H1 (cell line): ENCODE measurements around the gene NOC4L. TPM values are rescaled to one million over a fixed set of nuclear protein-coding genes. Genes with fewer than 3 reads are reported as not detected.

Experiments used
- CTCF ChIA-PET: fragments of 300-600 bp; sonication (Branson Sonifier 250); formaldehyde crosslinking; loops from one replicate; lab custom pipeline; 2021; ENCODE audit not compliant: partially characterized antibody; lab: Charles Lee
- POLR2A ChIA-PET: fragments of 300-600 bp; sonication (Branson Sonifier 250); formaldehyde crosslinking; loops from one replicate; lab custom pipeline; 2021; ENCODE audit warnings: inconsistent platforms; ENCODE audit not compliant: partially characterized antibody; lab: Charles Lee
- DNase-seq, 2 experiments: peaks; one replicate each; pipeline versions ENCODE4 v3.0.0 to v3.0.0-alpha.2; 2010 to 2022; ENCODE audit warnings: low spot score in 2 of 2, low read depth in 1 of 2, mixed read lengths in 1 of 2
- FAIRE-seq: peaks from 2 replicates; lab custom pipeline; 2011; peaks lifted over from hg19 to GRCh38; lab: Jason Lieb, UNC
- H2AFZ ChIP-seq: 2 replicates; pipeline ENCODE4 v1.8.1; 2012; ENCODE audit warnings: low read length, inconsistent platforms
- H2AK5ac ChIP-seq: 2 replicates; pipeline ENCODE4 v1.6.1; 2013; ENCODE audit warnings: low read depth, low read length
- H2BK120ac ChIP-seq: replicated peaks from 2 replicates; pipeline ENCODE3; 2013; ENCODE audit warnings: low read depth, low read length, inconsistent platforms
- H2BK12ac ChIP-seq: 2 replicates; pipeline ENCODE4 v1.6.1; 2013; ENCODE audit warnings: low read depth, low read length
- H2BK15ac ChIP-seq: 2 replicates; pipeline ENCODE4 v1.6.1; 2013; ENCODE audit warnings: low read length
- H2BK20ac ChIP-seq: 2 replicates; pipeline ENCODE4 v1.6.1; 2013; ENCODE audit warnings: low read length
- H2BK5ac ChIP-seq: 2 replicates; pipeline ENCODE4 v1.6.1; 2013; ENCODE audit warnings: low read depth, low read length
- H3K14ac ChIP-seq: 2 replicates; pipeline ENCODE4 v1.6.1; 2013; ENCODE audit warnings: inconsistent platforms; ENCODE audit not compliant: insufficient read length
- H3K18ac ChIP-seq: 2 replicates; pipeline ENCODE4 v1.6.1; 2013; ENCODE audit warnings: low read length; ENCODE audit errors: extremely low read depth
- H3K23ac ChIP-seq: 2 replicates; pipeline ENCODE4 v1.6.1; 2013; ENCODE audit warnings: inconsistent platforms; ENCODE audit not compliant: insufficient read length
- H3K23me2 ChIP-seq: 2 replicates; pipeline ENCODE4 v1.6.1; 2013; ENCODE audit warnings: low read depth, low read length
- H3K27ac ChIP-seq: 2 replicates; pipeline ENCODE4 v1.6.1; 2011; ENCODE audit warnings: low read depth, low read length, inconsistent platforms
- H3K27me3 ChIP-seq, 4 experiments: replicated peaks in 1 of 4; 1 replicate in 1 of 4; 2 replicates in 3 of 4; pipeline versions ENCODE4 v1.6.1 to v1.8.1; 2011 to 2013; ENCODE audit warnings: low read length in 3 of 4, mild to moderate bottlenecking in 3 of 4, inconsistent platforms in 2 of 4, mixed read lengths in 2 of 4, moderate library complexity in 1 of 4; ENCODE audit not compliant: control insufficient read depth in 3 of 4, insufficient read depth in 3 of 4; ENCODE audit errors: extremely low read depth in 1 of 4
- H3K36me3 ChIP-seq, 4 experiments: 2 replicates each; pipeline versions ENCODE4 v1.6.1 to v1.8.1; 2011 to 2013; ENCODE audit warnings: mild to moderate bottlenecking in 4 of 4, low read length in 3 of 4, moderate library complexity in 2 of 4, control low read depth in 1 of 4, inconsistent platforms in 1 of 4; ENCODE audit not compliant: insufficient read depth in 4 of 4, control insufficient read depth in 2 of 4
- H3K4ac ChIP-seq: replicated peaks from 2 replicates; pipeline ENCODE3; 2013; ENCODE audit warnings: low read length, low read depth, mixed read lengths, inconsistent platforms; ENCODE audit not compliant: insufficient read length
- H3K4me1 ChIP-seq, 4 experiments: replicated peaks in 1 of 4; 1 replicate in 1 of 4; 2 replicates in 3 of 4; pipeline versions ENCODE4 v1.6.1 to v1.8.1; 2011 to 2013; ENCODE audit warnings: low read length in 3 of 4, inconsistent platforms in 2 of 4, mixed read lengths in 1 of 4; ENCODE audit not compliant: insufficient read depth in 4 of 4, control insufficient read depth in 3 of 4
- H3K4me2 ChIP-seq, 2 experiments: 2 replicates each; pipeline versions ENCODE4 v1.6.1 to v1.8.1; 2011 to 2013; ENCODE audit warnings: low read depth in 2 of 2, low read length in 2 of 2, control low read depth in 1 of 2, inconsistent platforms in 1 of 2, mild to moderate bottlenecking in 1 of 2; ENCODE audit not compliant: insufficient read depth in 1 of 2
- H3K4me3 ChIP-seq, 4 experiments: fragments of 200-600, 300-600 bp in 1 of 4; sonication (generic), shearing (Covaris generic), sonication (Bioruptor Twin) in 1 of 4; 2 replicates each; pipeline versions ENCODE4 v1.5.1 to v1.8.1; 2011 to 2016; ENCODE audit warnings: low read length in 4 of 4, low read depth in 3 of 4, control low read depth in 2 of 4, inconsistent platforms in 2 of 4, mild to moderate bottlenecking in 2 of 4, mixed read lengths in 1 of 4, moderate library complexity in 1 of 4; ENCODE audit not compliant: insufficient read depth in 2 of 4; ENCODE audit errors: extremely low read depth in 1 of 4
- H3K56ac ChIP-seq: replicated peaks from 2 replicates; pipeline ENCODE3; 2013; ENCODE audit warnings: low read depth, mild to moderate bottlenecking, mixed read lengths, low read length, inconsistent platforms; ENCODE audit not compliant: insufficient read length
- H3K79me1 ChIP-seq: 2 replicates; pipeline ENCODE4 v1.6.1; 2013; ENCODE audit warnings: low read depth, low read length, control low read depth
- H3K79me2 ChIP-seq, 2 experiments: 2 replicates each; pipeline versions ENCODE4 v1.6.1 to v1.8.1; 2012 to 2013; ENCODE audit warnings: low read length in 2 of 2, mild to moderate bottlenecking in 2 of 2, inconsistent platforms in 1 of 2; ENCODE audit not compliant: insufficient read depth in 2 of 2, control insufficient read depth in 1 of 2
- H3K9ac ChIP-seq, 4 experiments: replicated peaks in 1 of 4; 1 replicate in 1 of 4; 2 replicates in 3 of 4; pipeline versions ENCODE4 v1.6.1 to v1.8.1; 2011 to 2013; ENCODE audit warnings: low read depth in 3 of 4, low read length in 3 of 4, control low read depth in 2 of 4, mild to moderate bottlenecking in 2 of 4, moderate library complexity in 2 of 4, inconsistent platforms in 1 of 4; ENCODE audit errors: extremely low read depth in 1 of 4
- H3K9me3 ChIP-seq, 2 experiments: 2 replicates each; pipeline versions ENCODE4 v1.6.1 to v1.8.1; 2012 to 2013; ENCODE audit warnings: mild to moderate bottlenecking in 2 of 2, moderate library complexity in 2 of 2, control low read depth in 1 of 2, inconsistent platforms in 1 of 2, low read depth in 1 of 2, low read length in 1 of 2, mixed read lengths in 1 of 2; ENCODE audit not compliant: insufficient read depth in 2 of 2
- H4K20me1 ChIP-seq, 2 experiments: replicated peaks in 1 of 2; 2 replicates each; pipeline versions ENCODE3 to v1.8.1; 2011 to 2013; ENCODE audit warnings: inconsistent platforms in 2 of 2, low read length in 2 of 2, mild to moderate bottlenecking in 1 of 2; ENCODE audit not compliant: insufficient read depth in 2 of 2, control insufficient read depth in 1 of 2
- H4K5ac ChIP-seq: 2 replicates; pipeline ENCODE4 v1.6.1; 2013; ENCODE audit warnings: low read length, low read depth, mixed read lengths, inconsistent platforms; ENCODE audit not compliant: insufficient read length
- H4K8ac ChIP-seq: 2 replicates; pipeline ENCODE4 v1.8.0; 2013; ENCODE audit warnings: mild to moderate bottlenecking, moderate library complexity, low read length, inconsistent platforms; ENCODE audit not compliant: insufficient read depth; ENCODE audit errors: extremely low read depth
- H4K91ac ChIP-seq: replicated peaks from 2 replicates; pipeline ENCODE3; 2013; ENCODE audit warnings: low read length, mixed read lengths, inconsistent platforms; ENCODE audit not compliant: insufficient read length
- CBX8 ChIP-seq: fragments of 300-800, 300-1000 bp; sonication (generic); IDR thresholded peaks from 2 replicates; pipeline ENCODE4 v1.7.1; 2016; ENCODE audit warnings: low read depth, low read length, borderline replicate concordance
- EP300 ChIP-seq, 2 experiments: IDR thresholded peaks; 1 replicate in 1 of 2; 2 replicates in 1 of 2; pipeline ENCODE4 v1.6.1; 2011 to 2012; ENCODE audit warnings: low read depth in 2 of 2, low read length in 2 of 2, mild to moderate bottlenecking in 2 of 2, borderline replicate concordance in 1 of 2, inconsistent platforms in 1 of 2, moderate library complexity in 1 of 2
- JUND ChIP-seq: IDR thresholded peaks from 2 replicates; pipeline ENCODE4 v1.6.1; 2011; ENCODE audit warnings: mild to moderate bottlenecking, improper control_type of control experiment, low read length
- TAF1 ChIP-seq: IDR thresholded peaks from 2 replicates; pipeline ENCODE4 v1.6.1; 2011; ENCODE audit warnings: mild to moderate bottlenecking, low read depth, low read length
- WGBS, 2 experiments: shearing (Covaris generic) in 1 of 2; methylation state at CpG; one replicate each; pipeline versions ENCODE4 v1.1.6 to v1.1.7; 2013 to 2015; ENCODE audit warnings: low lambda C conversion rate in 2 of 2, mixed read lengths in 2 of 2, inconsistent platforms in 1 of 2, low coverage in 1 of 2, missing lambda C conversion rate in 1 of 2; ENCODE audit not compliant: insufficient replicate concordance in 2 of 2, insufficient coverage in 1 of 2, insufficient read length in 1 of 2; ENCODE audit errors: extremely low coverage in 1 of 2, missing lambda C conversion rate in 1 of 2; 5-methylcytosine and 5-hydroxymethylcytosine counted together
- polyA plus RNA-seq, 7 experiments: library from polyadenylated mRNA; depleted of rRNA in 3 of 7; stranded (reverse) in 5 of 7; unstranded in 2 of 7; fragments of >200 nt in 5 of 7; fragments of 200-250 nt in 2 of 7; gene quantifications; 1 replicate in 5 of 7; 2 replicates in 1 of 7; 4 replicates in 1 of 7; pipeline versions ENCODE4 v1.2.1 to v1.2.3, GENCODE V29; 2011 to 2013; ENCODE audit warnings: missing spikeins in 2 of 7, mixed read lengths in 2 of 7
- total RNA-seq: library from RNA; stranded (reverse); fragmentation: NEBNext Ultra II Directional; extraction: Animal tissue kit (Norgen Biotek cat#: 25700); gene quantifications from 2 replicates; pipeline ENCODE4 v1.2.1, GENCODE V29; 2021
- TF ChIP-seq, protein P1 (sequence below): IDR thresholded peaks from 2 replicates; pipeline ENCODE4 v1.6.1; 2012; ENCODE audit warnings: low read length, inconsistent platforms

The NOC4L gene
- total and polyA plus RNA-seq, 2 of the 8 experiments (the other 6 are each of a cell fraction or from before 2014, with no cell fraction given) = 26.8 to 40.3 TPM

DNA sequence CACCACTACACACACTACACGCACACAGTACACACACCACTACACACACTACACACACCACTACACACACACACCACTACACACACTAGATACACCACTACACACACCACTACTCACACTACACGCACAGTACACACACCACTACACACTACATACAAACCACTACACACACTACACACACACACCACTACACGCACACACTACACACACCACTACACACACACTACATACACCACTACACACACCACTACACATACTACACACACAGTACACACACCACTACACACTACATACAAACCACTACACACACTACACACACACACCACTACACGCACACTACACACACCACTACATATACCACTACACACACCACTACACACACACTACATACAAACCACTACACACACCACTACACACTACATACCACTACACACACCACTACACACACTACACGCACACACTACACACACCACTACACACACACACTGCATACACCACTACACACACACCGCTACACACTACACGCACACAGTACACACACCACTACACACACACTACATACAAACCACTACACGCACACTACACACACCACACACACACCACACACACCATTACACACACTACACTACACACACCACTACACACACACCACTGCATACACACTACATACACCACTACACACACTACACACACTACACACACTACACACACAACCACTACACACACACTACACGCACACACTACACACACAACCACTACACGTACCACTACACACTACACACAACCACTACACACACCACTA lies 11.7 kb downstream of the NOC4L start:
- DNase-seq (no peak), FAIRE-seq (no peak)
- Histone ChIP-seq H4K91ac (peak overlapping the region; percentile 74), H3K27me3 (no peaks in the 10 kb centered on the region; a peak in 2 of 7 replicates), H2BK12ac (peak overlapping the region; percentile 65; the same call in 1 of the 2 replicates), H4K20me1 (peaks cover 0 to 31% of the 10 kb centered on the region in 2 experiments), H2BK20ac (no peak overlapping the region; the same call in 1 of the 2 replicates), H3K36me3 (peaks cover 8 to 33% (median 23%) of the 10 kb centered on the region in 4 experiments; a peak in 5 of 8 replicates), H3K18ac (no peak overlapping the region), H3K23me2 (peaks cover 31% of the 10 kb centered on the region), H2AFZ (no peak overlapping the region), H3K79me2 (peaks cover 0 to 3% of the 10 kb centered on the region in 2 experiments; a peak in 1 of 4 replicates), H3K56ac (peak overlapping the region; percentile 100), H3K14ac (no peak overlapping the region), H3K4me1 (peaks cover 0 to 3% (median 1%) of the 10 kb centered on the region in 4 experiments; a peak in 4 of 7 replicates), H3K27ac (no peak overlapping the region), H2BK15ac (no peak overlapping the region), H2AK5ac (peak overlapping the region; percentile 96), H4K8ac (no peak overlapping the region; the same call in 1 of the 2 replicates), H2BK120ac (no peak overlapping the region), H3K9me3 (peaks cover 0 to 20% of the 10 kb centered on the region in 2 experiments; a peak in 3 of 4 replicates), H3K4me3 (no peak overlapping the region), H3K4me2 (no peak overlapping the region; a peak in 1 of 4 replicates), H3K79me1 (peaks cover 10% of the 10 kb centered on the region; the same call in 1 of the 2 replicates), H3K23ac (no peak overlapping the region), H4K5ac (no peak overlapping the region), H2BK5ac (no peak overlapping the region), H3K9ac (no peak overlapping the region; a peak in 3 of 7 replicates), H3K4ac (peak overlapping the region; percentile 78)
- 89 to 100% methylated on average over 4 to 10 of the region's 10 CpGs for WGBS, 2 experiments
- TF ChIP-seq CBX8 (no peak), EP300 (IDR thresholded peaks at IDR 0.05; ENCODE audit: borderline replicate concordance in 1 of 2, low read depth in 2 of 2, low read length in 2 of 2) (no peak), TAF1 (no peak), JUND (no peak)
- TF ChIP-seq, protein P1, sequence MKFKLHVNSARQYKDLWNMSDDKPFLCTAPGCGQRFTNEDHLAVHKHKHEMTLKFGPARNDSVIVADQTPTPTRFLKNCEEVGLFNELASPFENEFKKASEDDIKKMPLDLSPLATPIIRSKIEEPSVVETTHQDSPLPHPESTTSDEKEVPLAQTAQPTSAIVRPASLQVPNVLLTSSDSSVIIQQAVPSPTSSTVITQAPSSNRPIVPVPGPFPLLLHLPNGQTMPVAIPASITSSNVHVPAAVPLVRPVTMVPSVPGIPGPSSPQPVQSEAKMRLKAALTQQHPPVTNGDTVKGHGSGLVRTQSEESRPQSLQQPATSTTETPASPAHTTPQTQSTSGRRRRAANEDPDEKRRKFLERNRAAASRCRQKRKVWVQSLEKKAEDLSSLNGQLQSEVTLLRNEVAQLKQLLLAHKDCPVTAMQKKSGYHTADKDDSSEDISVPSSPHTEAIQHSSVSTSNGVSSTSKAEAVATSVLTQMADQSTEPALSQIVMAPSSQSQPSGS = no peak
- ChIA-PET CTCF (no interaction called here), POLR2A (no interaction called here)
